Stimulated activated CD8-positive, alpha-beta memory T cell treated with anti-CD3 and anti-CD28 coated beads, Interleukin-12 subunit alpha, Interleukin-12 subunit beta, amount 100 ng/mL, for 24 hours (primary cell): ENCODE results near the gene GLT8D1.

Experiments
- DNase-seq: peaks from one replicate; pipeline ENCODE4 v3.0.0-alpha.2; 2020; ENCODE audit errors: extremely low read depth

Gene GLT8D1

GRCh38 chr3:52712291-52713212, 7.0 kb upstream of the GLT8D1 start:
- no peak for DNase-seq

GRCh38 chr3:52710512-52710911, 4.9 kb upstream of the GLT8D1 start:
- no peak for DNase-seq

GRCh38 chr3:52707585-52707984, 2.0 kb upstream of the GLT8D1 start:
- no peak for DNase-seq

GRCh38 chr3:52705438-52705687, 228 bp downstream of the GLT8D1 start:
- no peak for DNase-seq

- DNase-seq, result no peak
These were observed 767 bp downstream of the GLT8D1 start for GRCh38 chr3:52704611-52705437.

GRCh38 chr3:52703341-52703740, 2.2 kb downstream of the GLT8D1 start:
- no peak for DNase-seq

GRCh38 chr3:52697632-52697965, 8.0 kb downstream of the GLT8D1 start:
- DNase-seq, result no peak

GRCh38 chr3:52696830-52697631, 8.6 kb downstream of the GLT8D1 start:
- DNase-seq, result no peak

GRCh38 chr3:52695798-52696671, 9.6 kb downstream of the GLT8D1 start:
- DNase-seq, result no peak

- DNase-seq, result no peak
These were observed 10.9 kb downstream of the GLT8D1 start for GRCh38 chr3:52694528-52695189.

GRCh38 chr3:52693071-52693470, 12.5 kb downstream of the GLT8D1 start:
- DNase-seq, result no peak

GRCh38 chr3:52690560-52690959, 15.0 kb downstream of the GLT8D1 start:
- no peak for DNase-seq

- DNase-seq, result no peak
These were observed 16.4 kb downstream of the GLT8D1 start for GRCh38 chr3:52689151-52689550.

GRCh38 chr3:52688266-52688665, 17.3 kb downstream of the GLT8D1 start:
- DNase-seq, result no peak

- DNase-seq, result peak; percentile 76
These were observed 19.6 kb downstream of the GLT8D1 start, which contains the start of the genes GNL3 and PBRM1 for GRCh38 chr3:52685709-52686691. Gene GNL3, plus strand, starts transcription at chr3:52686032. Its CDS starts 61 bp downstream, at chr3:52686093. Gene PBRM1, minus strand, starts transcription at chr3:52685913.

GRCh38 chr3:52685285-52685708, 20.3 kb downstream of the GLT8D1 start:
- peak; percentile 65 for DNase-seq

- DNase-seq, result no peak
These were observed 21.4 kb downstream of the GLT8D1 start for GRCh38 chr3:52684184-52684583.

- DNase-seq, result no peak
These were observed 22.0 kb downstream of the GLT8D1 start for GRCh38 chr3:52683611-52684010.

GRCh38 chr3:52682016-52682415, 23.6 kb downstream of the GLT8D1 start:
- DNase-seq, result no peak
